ENCODE results near the gene TTC23. TPM values are rescaled to one million over a fixed set of nuclear protein-coding genes. Genes with fewer than 3 reads are reported as not detected.
A peak's percentile ranks its signal among the peaks of the same experiment; 100 is the strongest.

Gene TTC23
- polyA plus RNA-seq, 10 donors = 14.4 to 24.3 (median 18.4) TPM

DNA sequence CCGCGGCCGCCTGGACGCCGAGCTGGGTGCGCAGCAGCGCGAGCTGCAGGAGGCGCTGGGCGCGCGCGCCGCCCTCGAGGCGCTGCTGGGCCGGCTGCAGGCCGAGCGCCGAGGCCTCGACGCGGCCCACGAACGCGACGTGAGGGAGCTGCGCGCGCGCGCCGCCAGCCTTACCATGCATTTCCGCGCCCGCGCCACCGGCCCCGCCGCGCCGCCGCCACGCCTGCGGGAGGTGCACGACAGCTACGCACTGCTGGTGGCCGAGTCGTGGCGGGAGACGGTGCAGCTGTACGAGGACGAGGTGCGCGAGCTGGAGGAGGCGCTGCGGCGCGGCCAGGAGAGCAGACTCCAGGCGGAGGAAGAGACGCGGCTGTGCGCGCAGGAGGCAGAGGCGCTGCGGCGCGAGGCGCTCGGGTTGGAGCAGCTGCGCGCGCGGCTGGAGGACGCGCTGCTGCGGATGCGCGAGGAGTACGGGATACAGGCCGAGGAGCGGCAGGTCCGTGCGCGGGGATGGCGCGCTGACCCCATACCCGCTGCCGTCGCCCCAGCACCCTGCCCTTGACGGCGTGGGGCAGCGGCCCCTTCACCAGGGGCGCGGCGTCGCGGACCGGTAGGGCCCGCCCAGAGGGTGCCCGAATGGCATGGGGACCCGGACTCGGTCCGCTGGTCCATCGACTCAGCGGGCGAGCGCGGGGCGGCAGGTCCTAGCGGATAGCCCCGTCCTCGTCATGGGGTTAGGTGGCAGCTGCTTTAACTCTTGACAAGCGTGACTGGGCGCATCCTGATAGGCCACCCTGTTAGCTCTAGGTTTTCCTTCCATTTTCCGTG, 143.7 kb downstream of the TTC23 start:
- peak; percentile 50 to 91 (median 70) for DNase-seq

DNA sequence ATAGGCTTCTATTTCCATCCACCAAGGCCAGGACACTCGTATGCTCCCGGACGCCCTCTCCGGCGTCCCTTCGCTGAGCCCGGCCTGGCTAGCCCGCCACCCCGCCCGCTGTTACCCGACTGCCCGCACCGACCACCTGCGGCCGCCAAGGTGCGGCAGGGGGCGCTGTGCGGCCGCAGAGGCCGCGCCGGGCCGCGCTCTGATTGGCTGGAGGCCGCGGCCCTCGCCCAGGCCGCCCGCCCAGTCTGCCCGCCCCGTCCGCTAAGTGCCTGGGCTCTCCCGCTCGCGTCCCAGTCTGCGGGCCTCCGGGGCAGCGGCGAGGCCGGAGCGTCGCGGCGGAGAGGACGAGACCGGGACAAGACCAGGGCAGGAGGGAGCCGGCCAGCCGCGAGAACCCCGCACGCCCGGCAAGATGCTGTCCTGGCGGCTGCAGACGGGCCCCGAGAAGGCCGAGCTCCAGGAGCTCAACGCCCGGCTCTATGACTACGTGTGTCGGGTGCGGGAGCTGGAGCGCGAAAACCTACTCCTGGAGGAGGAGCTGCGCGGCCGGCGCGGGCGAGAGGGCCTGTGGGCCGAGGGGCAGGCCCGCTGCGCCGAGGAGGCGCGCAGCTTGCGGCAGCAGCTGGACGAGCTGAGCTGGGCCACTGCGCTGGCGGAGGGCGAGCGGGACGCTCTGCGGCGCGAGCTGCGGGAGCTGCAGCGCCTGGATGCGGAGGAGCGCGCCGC, 144.4 kb downstream of the TTC23 start, which contains the start of gene SYNM:
SYNM (plus strand) TSS at position 293 of the 726 bp plus-strand sequence; CDS start at position 413, 120 bp downstream.
- DNase-seq = peak; percentile 69 to 90 (median 84)

DNA sequence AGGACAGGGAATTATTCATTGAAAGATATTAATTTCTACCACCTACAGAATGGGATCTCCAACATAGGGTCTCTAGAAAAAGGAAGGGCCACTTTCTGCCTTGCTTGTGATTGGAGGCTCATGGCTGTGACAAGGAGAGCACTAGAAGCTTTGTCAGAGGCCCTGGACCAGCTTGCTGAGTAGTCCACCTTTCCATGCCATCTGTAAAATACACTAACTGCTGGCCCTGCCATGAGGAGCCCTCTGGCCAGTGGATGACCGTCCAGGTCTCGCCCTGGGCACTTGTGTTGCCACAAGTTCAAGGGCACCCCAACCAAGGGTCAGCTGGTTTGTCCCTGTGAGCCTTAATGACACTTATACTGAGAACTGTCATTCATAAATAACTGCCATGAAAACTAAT, 146.1 kb downstream of the TTC23 start:
- DNase-seq = no peak

- no peak for DNase-seq
Measured at GRCh38 chr15:99102332-99103235, 146.8 kb downstream of the TTC23 start.

GRCh38 chr15:99101501-99101900, 147.9 kb downstream of the TTC23 start:
- no peak for DNase-seq

- peak; percentile 59 to 88 (median 77) for DNase-seq
Measured at GRCh38 chr15:99100245-99101173, 148.9 kb downstream of the TTC23 start.

DNA sequence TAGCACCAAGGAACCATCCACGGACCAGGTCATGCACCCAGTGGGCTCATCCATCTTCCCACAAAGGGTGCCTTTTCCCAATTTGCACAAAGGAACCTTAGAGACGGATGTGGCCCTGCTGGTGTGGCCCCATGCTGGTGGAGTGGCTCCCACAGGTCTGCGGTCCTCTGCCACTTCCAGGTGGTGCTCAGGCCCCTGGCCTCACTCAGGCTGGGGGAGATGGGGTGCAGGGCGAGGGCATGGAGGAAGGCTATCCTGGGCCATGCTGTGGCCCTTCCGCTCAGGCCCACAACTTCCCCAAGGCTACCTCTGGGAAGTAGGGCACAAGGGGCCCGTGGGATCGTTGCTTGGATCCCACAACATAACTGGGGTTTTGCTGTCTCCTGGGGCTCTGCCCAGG, 149.7 kb downstream of the TTC23 start:
- no peak for DNase-seq

DNA sequence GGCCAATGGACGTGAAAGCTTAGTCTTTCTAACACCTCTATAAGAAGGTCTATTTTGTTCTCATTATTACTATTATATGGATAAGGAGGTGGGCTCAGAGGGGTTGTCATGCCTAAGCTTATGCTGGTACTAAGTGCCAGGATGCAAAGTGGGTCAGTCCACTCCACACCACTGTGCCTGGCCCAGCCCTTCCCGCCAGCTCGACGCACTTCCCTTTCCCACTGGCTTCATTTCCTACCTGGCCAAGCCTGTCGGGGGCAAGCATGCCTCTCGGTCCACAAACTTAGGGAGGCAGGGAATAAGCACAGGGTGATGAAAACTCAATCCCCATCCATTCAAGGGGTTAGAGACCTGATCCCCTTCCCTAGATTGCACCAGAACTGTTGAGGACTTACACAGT, 150.4 kb downstream of the TTC23 start:
- no peak for DNase-seq

DNA sequence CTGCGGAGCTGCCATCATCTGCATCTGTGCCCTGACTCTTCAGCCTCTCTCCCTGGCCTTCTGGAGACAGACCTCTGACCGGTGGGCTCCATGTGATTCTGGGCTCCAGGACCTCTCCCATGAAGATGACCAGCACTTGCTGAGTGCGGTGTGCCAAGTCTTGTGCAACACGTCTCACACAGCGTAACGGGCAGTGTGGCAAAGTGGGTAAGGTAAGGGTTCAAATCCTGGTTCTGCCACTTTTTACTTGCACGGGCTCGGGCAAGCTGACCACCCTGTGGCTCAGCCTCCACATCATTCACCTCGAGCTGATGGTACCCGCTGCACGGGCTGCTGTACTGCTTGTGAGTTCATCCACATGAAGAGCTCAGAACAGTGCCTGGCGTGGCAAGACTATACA, 151.0 kb downstream of the TTC23 start:
- no peak for DNase-seq

DNA sequence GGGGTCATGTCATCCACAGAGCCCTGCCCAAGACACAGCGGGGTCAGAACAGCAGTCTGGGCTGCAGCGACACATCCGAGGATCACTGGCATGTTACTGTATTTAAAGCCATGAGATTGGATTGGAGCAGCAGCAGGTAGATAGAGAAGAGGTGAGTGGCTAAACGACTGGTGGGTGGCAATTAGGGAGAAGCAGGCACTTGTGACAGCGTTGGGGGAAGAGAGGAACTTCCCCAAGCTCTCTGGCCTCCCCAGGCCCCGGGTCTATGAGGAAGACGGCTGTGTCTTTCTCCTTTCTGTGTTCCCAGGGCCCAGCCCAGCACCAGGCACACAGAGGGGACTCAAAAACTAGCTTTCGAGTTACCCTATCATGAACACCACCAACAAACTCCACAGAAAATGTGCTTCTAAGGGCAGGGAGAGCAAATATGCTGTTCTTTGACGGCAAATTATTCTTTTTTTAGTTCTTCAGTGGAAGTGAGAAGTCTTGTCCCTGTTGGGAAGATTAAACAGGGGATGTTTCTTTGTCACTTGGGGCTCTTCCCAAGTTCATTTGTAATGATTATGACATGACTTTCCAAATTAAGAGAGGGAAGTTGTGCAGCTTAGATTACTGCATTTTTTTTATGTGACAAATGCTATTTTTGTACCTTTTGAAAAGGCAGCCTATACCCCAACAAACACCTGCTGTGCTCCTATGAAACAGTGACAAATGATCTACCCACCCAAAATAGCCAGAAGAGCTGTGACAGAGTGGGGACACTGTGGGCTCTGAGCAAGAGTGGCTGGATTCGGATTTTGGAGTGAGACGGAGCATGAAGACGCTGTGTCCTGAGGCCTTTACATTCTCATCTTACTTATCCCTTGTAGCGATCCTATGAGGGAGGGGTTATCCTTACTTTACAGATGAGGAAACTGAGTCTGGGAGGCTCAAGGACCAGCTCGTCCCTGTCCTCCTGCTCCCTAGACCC, 151.7 kb downstream of the TTC23 start:
- DNase-seq = no peak

DNA sequence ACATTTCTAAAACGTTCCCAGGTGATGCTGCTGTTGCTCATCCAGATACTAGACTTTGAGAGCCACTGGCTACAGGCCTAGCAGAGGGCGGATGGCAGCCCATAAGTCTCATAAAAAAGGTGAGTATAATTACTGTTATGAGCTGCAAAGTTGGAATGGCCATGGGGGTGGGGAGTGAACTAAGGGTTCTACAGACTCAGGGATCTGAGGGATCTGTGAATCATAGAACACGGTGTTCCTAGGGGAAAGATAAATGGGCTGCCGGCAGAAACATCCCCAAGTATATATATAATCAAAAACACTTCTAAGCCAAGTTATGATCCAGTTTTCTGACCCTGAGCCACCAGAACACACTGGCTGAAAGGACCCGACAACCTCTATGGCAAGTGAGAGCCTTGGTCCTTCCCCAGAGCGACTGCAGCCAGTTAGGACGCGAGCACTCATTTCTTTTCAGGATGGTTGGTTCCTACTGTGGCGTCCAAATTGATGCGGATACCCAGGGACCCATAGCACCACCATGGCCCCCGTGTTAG, 152.4 kb downstream of the TTC23 start:
- DNase-seq = no peak

DNA sequence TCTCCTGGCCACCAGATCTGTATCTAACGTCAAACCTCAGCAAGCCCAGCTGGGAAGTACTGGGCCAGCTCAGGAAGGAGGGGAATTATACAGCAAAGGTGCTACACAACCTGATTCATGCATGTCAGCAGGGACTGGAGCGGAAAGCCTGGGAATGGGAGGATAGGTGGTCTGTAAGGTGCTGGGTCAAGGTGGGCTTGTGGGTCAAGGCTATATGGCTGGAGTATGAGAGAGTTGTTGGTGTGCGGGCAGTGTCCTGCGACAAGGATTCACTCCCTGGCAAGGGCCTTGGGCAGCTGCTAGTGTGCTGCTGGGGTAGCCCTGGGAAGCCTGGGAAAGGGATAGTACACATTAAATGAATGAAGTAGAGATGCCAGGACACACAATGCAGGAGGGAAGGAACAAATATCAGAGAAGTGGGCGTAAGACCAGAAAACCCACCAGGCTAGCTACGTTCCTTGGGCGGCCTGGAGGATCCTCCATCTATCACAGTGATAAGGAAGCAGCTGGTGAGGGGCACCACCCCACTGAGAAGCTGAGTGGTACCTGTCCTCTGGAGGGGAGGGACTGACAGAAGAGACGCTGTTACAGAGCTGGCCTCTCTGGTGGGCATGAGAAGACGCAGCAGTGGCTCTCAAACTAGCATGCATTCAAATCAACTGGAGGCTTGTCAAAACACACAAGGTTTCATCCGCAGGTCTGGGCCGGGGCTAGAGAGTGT, 153.0 kb downstream of the TTC23 start:
- DNase-seq = no peak

DNA sequence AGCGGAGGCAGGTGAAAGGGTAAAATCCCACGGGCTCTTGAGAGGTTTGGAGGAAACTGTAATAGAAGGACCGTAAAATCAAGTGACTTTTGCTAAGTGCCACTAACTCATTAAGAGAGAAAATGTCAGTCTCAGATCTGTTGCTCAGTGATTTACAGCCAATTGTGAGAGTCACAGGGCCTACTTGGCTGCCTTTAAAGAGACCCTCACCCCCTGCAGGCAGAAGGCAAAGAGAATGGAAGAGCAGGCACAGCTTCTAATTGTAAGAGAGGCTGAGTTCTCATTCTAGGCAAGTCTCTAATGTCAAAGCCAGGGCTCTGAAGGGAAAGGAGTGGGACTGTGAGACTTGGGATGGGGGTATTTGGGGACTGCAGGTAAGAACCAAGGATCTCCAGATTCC, 153.8 kb downstream of the TTC23 start:
- DNase-seq = no peak

DNA sequence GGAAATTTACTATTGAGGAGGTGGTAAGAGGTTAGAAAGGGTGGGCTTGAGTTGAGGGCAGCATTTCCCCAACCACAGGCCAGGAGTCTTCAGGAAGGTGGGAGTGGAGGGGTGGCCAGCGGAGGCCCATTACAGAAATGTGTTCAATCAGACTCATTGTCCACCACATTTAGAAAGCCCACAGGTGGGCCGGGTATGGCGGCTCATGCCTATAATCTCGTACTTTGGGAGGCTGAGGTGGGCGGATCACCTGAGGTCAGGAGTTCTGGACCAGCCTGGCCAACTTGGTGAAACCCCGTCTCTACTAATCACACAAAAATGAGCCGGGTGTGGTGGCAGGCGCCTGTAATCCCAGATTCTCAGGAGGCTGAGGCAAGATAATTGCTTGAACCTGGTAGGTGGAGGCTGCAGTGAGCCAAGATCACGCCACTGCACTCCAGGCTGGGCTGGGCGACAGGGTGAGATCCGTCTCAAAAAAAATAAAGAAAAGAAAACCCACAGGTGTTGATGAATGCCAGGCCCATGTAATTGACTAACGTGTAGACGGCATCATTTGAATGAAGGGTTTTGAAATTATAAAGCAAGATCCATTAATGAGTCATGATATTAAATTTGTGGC, 156.7 kb downstream of the TTC23 start:
- DNase-seq = no peak

- DNase-seq = no peak
Measured at GRCh38 chr15:99090938-99091337, 158.4 kb downstream of the TTC23 start.

GRCh38 chr15:99090011-99090699, 159.2 kb downstream of the TTC23 start:
- no peak for DNase-seq

- no peak for DNase-seq
Measured at GRCh38 chr15:99087405-99087943, 161.9 kb downstream of the TTC23 start.

All from muscle of back (tissue), 11 donors.